Neural crest cell (in vitro differentiated cells): ENCODE measurements around the gene GAL3ST3. TPM values are rescaled to one million over a fixed set of nuclear protein-coding genes. Genes with fewer than 3 reads are reported as not detected.
"Not testable (repeated sequence)": the region's sequence is repeated elsewhere in the genome, so short reads cannot be mapped to it uniquely, and the experiment has no call there.

Experiments used
- DNase-seq: peaks from one replicate; pipeline ENCODE4 v3.0.0; 2021; ENCODE audit warnings: low read depth, mixed read lengths, low spot score
- H3K27ac Mint-ChIP-seq: one replicate; pipeline ENCODE4 v1.8.0; 2021; ENCODE audit warnings: mild to moderate bottlenecking, mixed read lengths; ENCODE audit not compliant: unreplicated experiment
- H3K27me3 Mint-ChIP-seq: 2 replicates; pipeline ENCODE4 v1.8.0; 2021; ENCODE audit warnings: low read depth, mild to moderate bottlenecking, mixed read lengths
- H3K36me3 Mint-ChIP-seq: 2 replicates; pipeline ENCODE4 v1.8.0; 2021; ENCODE audit warnings: low read depth, mild to moderate bottlenecking, mixed read lengths
- H3K4me1 Mint-ChIP-seq: 2 replicates; pipeline ENCODE4 v1.8.0; 2021; ENCODE audit warnings: mixed read lengths
- H3K4me3 Mint-ChIP-seq: one replicate; pipeline ENCODE4 v1.8.0; 2021; ENCODE audit warnings: mild to moderate bottlenecking, mixed read lengths
- H3K9me3 Mint-ChIP-seq: 2 replicates; pipeline ENCODE4 v1.8.0; 2021; ENCODE audit warnings: mixed read lengths
- CTCF ChIP-seq: fragments of 200-600 bp; sonication (generic); conservative IDR thresholded peaks from 2 replicates; pipeline ENCODE4 v1.5.0; 2021; ENCODE audit warnings: antibody characterized with exemption, mild to moderate bottlenecking
- total RNA-seq: library from RNA; stranded (reverse); gene quantifications from 2 replicates; pipeline ENCODE4 v1.2.1, GENCODE V29; 2021

Gene GAL3ST3
- total RNA-seq, 1 donor from 2014 or later: 8.7 TPM

- no peak for DNase-seq
- Mint-ChIP-seq H3K4me1 (no peaks in the 10 kb centered on the region), H3K9me3 (no peaks in the 10 kb centered on the region), H3K27ac (no peak overlapping the region), H3K36me3 (no peaks in the 10 kb centered on the region), H3K27me3 (no peaks in the 10 kb centered on the region), H3K4me3 (no peak overlapping the region)
- no peak for TF ChIP-seq CTCF
Measured at GRCh38 chr11:66011239-66011784, 37.6 kb downstream of the GAL3ST3 start.

GRCh38 chr11:66010036-66010435 is 38.9 kb downstream of the GAL3ST3 start:
- not testable (repeated sequence) for H3K4me1 Mint-ChIP-seq, H3K27me3 Mint-ChIP-seq, H3K9me3 Mint-ChIP-seq, H3K27ac Mint-ChIP-seq, H3K36me3 Mint-ChIP-seq, DNase-seq, H3K4me3 Mint-ChIP-seq

- peaks cover 2% of the 10 kb centered on the region for H3K36me3 Mint-ChIP-seq
- no peaks in the 10 kb centered on the region for H3K9me3 Mint-ChIP-seq
- H3K27ac Mint-ChIP-seq: no peak overlapping the region
- H3K27me3 Mint-ChIP-seq: no peaks in the 10 kb centered on the region
- H3K4me3 Mint-ChIP-seq: peak overlapping the region; percentile 60
- DNase-seq: no peak
- TF ChIP-seq CTCF: no peak
- H3K4me1 Mint-ChIP-seq: peaks cover under 1% of the 10 kb centered on the region
Measured at GRCh38 chr11:66008468-66009101, 40.4 kb downstream of the GAL3ST3 start.

GRCh38 chr11:66008095-66008467 is 40.9 kb downstream of the GAL3ST3 start:
- Mint-ChIP-seq H3K4me1 (peaks cover 6% of the 10 kb centered on the region), H3K27me3 (no peaks in the 10 kb centered on the region), H3K4me3 (peak overlapping the region; percentile 60), H3K27ac (no peak overlapping the region), H3K9me3 (no peaks in the 10 kb centered on the region), H3K36me3 (peaks cover 2% of the 10 kb centered on the region)
- TF ChIP-seq CTCF: no peak
- DNase-seq: no peak

GRCh38 chr11:66007201-66007634 is 41.7 kb downstream of the GAL3ST3 start:
- peaks cover 4% of the 10 kb centered on the region for H3K36me3 Mint-ChIP-seq
- H3K4me1 Mint-ChIP-seq: peaks cover 12% of the 10 kb centered on the region
- no peaks in the 10 kb centered on the region for H3K27me3 Mint-ChIP-seq
- no peak overlapping the region for H3K4me3 Mint-ChIP-seq
- DNase-seq: no peak
- no peak overlapping the region for H3K27ac Mint-ChIP-seq
- H3K9me3 Mint-ChIP-seq: no peaks in the 10 kb centered on the region
- no peak for TF ChIP-seq CTCF

- Mint-ChIP-seq H3K4me3 (peak overlapping the region; percentile 56), H3K27me3 (no peaks in the 10 kb centered on the region), H3K4me1 (peaks cover 16% of the 10 kb centered on the region), H3K9me3 (no peaks in the 10 kb centered on the region), H3K36me3 (peaks cover 5% of the 10 kb centered on the region), H3K27ac (no peak overlapping the region)
- DNase-seq: no peak
- TF ChIP-seq CTCF: no peak
Measured at GRCh38 chr11:66006891-66007176, 42.1 kb downstream of the GAL3ST3 start.
